Measurements from ENCODE around the gene DENND4A. TPM values are rescaled to one million over a fixed set of nuclear protein-coding genes. Genes with fewer than 3 reads are reported as not detected.
A peak's percentile ranks its signal among the peaks of the same experiment; 100 is the strongest.

DENND4A gene
- total RNA-seq, 1 experiment from 2014 or later: 6.2 TPM

DNA sequence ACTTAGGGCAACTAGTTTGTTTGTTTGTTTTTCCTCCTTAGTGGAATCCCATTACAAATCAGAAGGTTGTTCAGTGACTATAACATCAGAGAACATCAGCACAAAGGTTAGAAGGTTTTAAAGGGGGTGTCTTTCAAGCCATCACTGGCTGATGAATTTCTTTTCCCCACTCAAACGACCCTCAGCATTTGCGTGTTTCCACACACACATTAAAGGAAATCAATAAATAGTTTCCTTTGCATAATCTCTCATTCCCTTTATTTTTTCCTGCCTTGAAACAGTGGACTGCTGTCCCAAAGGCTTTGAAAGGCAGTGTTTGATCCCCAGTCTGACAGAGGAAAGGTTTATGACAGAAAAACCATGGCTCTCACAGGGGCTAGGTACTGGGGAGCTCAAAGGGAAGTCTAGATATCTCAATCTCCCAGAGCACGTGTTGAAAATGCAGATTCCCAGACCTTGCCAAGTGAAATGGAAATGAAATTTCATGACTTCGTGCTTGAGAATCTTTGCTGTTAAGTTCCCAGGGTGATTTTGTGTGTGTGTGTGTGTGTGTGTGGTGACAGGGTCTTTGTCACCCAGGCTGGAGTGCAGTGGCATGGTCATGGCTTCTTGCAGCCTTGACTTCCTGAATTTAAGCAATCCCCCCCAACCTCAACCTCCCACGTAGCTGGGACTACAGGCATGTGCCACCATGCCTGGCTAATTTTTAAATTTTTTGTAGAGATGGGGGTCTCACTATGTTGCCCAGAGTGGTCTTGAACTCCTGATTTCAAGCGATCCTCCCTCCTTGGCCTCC, 178.9 kb downstream of the DENND4A start:
- no peak overlapping the region for H3K9ac ChIP-seq (ENCODE audit: low read length)
- no peak overlapping the region for H3K4me2 ChIP-seq (ENCODE audit: low read length)
- no peak overlapping the region for H2AFZ ChIP-seq (ENCODE audit: low read length)
- TF ChIP-seq, protein P1, sequence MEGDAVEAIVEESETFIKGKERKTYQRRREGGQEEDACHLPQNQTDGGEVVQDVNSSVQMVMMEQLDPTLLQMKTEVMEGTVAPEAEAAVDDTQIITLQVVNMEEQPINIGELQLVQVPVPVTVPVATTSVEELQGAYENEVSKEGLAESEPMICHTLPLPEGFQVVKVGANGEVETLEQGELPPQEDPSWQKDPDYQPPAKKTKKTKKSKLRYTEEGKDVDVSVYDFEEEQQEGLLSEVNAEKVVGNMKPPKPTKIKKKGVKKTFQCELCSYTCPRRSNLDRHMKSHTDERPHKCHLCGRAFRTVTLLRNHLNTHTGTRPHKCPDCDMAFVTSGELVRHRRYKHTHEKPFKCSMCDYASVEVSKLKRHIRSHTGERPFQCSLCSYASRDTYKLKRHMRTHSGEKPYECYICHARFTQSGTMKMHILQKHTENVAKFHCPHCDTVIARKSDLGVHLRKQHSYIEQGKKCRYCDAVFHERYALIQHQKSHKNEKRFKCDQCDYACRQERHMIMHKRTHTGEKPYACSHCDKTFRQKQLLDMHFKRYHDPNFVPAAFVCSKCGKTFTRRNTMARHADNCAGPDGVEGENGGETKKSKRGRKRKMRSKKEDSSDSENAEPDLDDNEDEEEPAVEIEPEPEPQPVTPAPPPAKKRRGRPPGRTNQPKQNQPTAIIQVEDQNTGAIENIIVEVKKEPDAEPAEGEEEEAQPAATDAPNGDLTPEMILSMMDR (conservative IDR thresholded peaks at IDR 0.05; ENCODE audit: low read depth, low read length): no peak
- TF ChIP-seq EZH2phosphoT487 (IDR thresholded peaks at IDR 0.05; ENCODE audit: borderline replicate concordance, low read length) (no peak), EZH2 (IDR thresholded peaks at IDR 0.05; ENCODE audit: low read length, unreplicated experiment) (no peak)
- H3F3A ChIP-seq (ENCODE audit: low read length, unreplicated experiment): no peaks in the 10 kb centered on the region
- no peaks in the 10 kb centered on the region for H3K9me2 ChIP-seq (replicated peaks; ENCODE audit: low read length)
- no TSS peak for BruUV-seq (replicated peaks)
- no peaks in the 10 kb centered on the region for H3K27me3 ChIP-seq (ENCODE audit: low read length)
- H3K27ac ChIP-seq (ENCODE audit: low read length): no peak overlapping the region
- intact Hi-C loops (cut with micrococcal nuclease): no loop called here
- ATAC-seq: no peak
- H3K79me2 ChIP-seq (ENCODE audit: low read length): peaks cover 26% of the 10 kb centered on the region
- CTCF ChIA-PET: no interaction called here
- DNase-seq: no peak
- POLR2A ChIA-PET (ENCODE audit: unreplicated experiment): no interaction called here
- H3K9me3 ChIP-seq (ENCODE audit: low read length): no peaks in the 10 kb centered on the region
- no peak overlapping the region for H3K4me3 ChIP-seq (ENCODE audit: low read length)
- H3K4me1 ChIP-seq (ENCODE audit: insufficient read depth, low read length): peaks cover 16% of the 10 kb centered on the region
- H4K20me1 ChIP-seq (ENCODE audit: low read length): no peaks in the 10 kb centered on the region
- H3K36me3 ChIP-seq (ENCODE audit: low read depth, low read length): no peaks in the 10 kb centered on the region

DNA sequence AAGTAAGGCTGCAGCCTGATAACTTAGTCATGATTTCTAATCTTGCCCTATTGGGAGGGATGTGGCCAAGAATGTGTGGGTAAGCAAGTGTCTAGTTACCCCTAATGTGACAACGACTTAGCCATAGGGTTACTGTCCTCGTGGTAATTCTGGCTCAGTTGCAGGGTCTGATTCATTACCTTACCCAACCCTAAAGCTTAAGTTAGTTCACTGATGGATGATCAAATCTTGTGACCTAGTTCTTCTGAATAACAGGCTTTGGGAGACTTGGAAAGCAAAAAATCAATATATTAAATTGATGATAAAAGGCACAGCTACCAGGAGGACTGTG, 179.5 kb downstream of the DENND4A start:
- BruUV-seq (replicated peaks): no TSS peak
- Histone ChIP-seq H3K4me1 (ENCODE audit: insufficient read depth, low read length) (peaks cover 16% of the 10 kb centered on the region), H4K20me1 (ENCODE audit: low read length) (no peaks in the 10 kb centered on the region), H3K9me3 (ENCODE audit: low read length) (no peaks in the 10 kb centered on the region), H3K9me2 (replicated peaks; ENCODE audit: low read length) (no peaks in the 10 kb centered on the region), H3K27me3 (ENCODE audit: low read length) (no peaks in the 10 kb centered on the region), H3K27ac (ENCODE audit: low read length) (no peak overlapping the region), H3K9ac (ENCODE audit: low read length) (no peak overlapping the region), H3F3A (ENCODE audit: low read length, unreplicated experiment) (no peaks in the 10 kb centered on the region), H3K4me2 (ENCODE audit: low read length) (no peak overlapping the region), H2AFZ (ENCODE audit: low read length) (no peak overlapping the region), H3K79me2 (ENCODE audit: low read length) (peaks cover 29% of the 10 kb centered on the region), H3K4me3 (ENCODE audit: low read length) (no peak overlapping the region), H3K36me3 (ENCODE audit: low read depth, low read length) (no peaks in the 10 kb centered on the region)
- POLR2A ChIA-PET (ENCODE audit: unreplicated experiment): interaction anchor here (0.9 kb wide), 1 partner anchor 242 kb away, joined by 3 read pairs; no protein-coding TSS in a partner anchor
- CTCF ChIA-PET: interaction anchor here (0.7 kb wide), 1 partner anchor 331 kb away, joined by 3 read pairs; no protein-coding TSS in a partner anchor
- TF ChIP-seq, protein P1 (conservative IDR thresholded peaks at IDR 0.05; ENCODE audit: low read depth, low read length): no peak
- TF ChIP-seq EZH2 (IDR thresholded peaks at IDR 0.05; ENCODE audit: low read length, unreplicated experiment) (no peak), EZH2phosphoT487 (IDR thresholded peaks at IDR 0.05; ENCODE audit: borderline replicate concordance, low read length) (no peak)
- ATAC-seq: no peak
- DNase-seq: peak; percentile 31
- intact Hi-C loops (cut with micrococcal nuclease): no loop called here
